ENCODE results near the gene TFEB.

The TFEB gene

DNA sequence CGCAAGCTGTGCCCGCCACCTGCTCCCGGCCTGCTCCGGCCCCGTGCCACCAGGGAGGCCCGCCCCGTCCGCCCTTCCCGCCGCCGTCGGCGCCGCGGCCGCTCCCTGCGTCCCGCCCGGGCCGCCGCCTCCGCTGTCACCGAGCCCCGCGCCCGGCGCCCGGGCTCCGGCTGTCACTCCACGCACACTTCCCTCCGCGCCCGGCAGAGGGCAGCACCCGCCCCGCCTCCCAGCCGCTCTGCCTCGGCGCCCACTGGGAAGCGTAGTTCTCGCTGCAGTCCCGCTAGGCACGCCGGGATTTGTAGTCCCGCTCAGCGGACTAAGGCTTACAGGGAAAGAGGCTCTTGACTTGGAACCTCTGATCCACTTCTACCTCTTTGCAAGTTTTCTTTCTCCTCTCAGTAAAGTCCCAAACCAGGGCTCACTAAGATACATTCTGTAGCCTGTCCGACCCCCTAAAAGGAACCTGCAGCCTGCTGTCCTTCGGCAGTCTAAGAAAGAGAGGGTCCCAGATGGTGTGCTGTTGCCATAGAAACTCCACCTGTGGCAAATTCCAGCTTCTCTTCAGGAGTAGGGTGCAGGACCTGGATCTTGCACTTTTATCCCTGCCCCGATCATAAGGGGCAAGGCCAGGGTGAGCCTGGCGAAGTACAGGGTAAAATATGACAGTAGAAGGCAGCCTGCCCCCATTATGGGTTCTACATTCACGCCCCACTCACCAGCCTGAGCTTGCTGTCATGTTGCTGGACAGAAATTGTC is at the start of gene TFEB:
TFEB (minus strand) TSS at position 182 of the 759 bp plus-strand sequence. CDS start 44,395 bp downstream, outside the sequence.
- DNase-seq (ENCODE audit: low read depth in 1 of 2, low spot score in 1 of 2) = peak; percentile 89 to 95

DNA sequence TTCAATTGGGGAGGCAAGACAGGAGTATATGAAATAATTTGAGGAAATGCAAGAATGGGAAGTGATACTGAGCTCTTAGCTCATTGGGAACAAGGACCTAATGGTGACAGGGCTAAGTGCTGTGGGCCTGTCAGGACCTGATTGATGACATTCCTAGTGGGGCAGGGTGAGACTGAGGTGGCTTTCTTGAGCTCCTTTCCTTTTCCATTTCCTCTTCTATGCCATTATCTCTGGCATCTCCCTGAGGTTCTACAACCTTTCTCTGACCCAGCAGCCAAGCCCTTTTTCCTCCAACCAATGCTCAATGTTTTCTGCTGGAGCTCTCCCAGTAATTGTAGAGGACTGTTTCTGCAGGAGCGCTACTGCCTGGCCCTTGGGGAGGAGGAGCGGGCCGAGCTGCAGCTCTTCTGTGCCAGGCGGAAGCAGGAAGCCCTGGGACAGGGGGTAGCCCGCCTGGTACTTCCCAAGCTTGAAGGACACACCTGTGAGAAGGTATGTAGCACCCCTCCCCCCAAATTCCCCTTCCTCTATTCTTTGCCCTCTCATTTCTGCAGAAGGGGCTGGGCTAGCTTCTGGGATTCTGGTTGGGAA is 49.3 kb upstream of the TFEB start:
- DNase-seq (ENCODE audit: low read depth in 1 of 2, low spot score in 1 of 2) = no peak

DNA sequence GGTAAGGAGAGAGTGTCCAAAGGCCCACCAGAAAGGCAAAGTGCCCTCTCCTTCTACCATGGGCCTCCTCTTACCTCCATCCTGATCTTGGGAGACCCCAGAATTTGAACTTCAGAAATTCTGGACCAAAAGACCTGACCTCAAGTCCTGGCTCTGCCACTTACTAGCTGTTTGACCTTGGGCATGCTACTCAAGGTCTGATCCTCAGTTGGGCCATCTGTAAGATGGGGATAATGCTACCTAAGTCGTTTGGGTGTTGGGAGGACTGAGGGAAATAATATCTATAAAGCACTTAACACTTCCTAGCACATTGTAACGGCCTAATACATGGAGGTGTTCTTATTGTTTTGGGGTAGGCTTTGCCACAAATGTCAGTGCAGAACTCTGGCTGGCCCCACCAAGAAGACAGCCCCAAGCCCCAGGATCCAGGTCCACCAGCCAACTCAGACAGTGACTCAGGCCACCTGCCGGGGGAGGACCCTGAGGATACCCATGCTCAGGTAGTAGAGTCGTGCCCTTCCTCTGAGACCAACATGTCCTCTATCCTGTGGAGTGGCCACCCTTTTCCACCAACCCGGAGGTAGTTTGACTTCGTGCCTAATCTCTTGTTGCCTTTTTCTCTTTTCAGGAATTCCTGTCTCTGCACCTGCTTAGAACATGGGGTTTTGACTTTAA is 47.8 kb upstream of the TFEB start:
- no peak for DNase-seq (ENCODE audit: low read depth in 1 of 2, low spot score in 1 of 2)

DNA sequence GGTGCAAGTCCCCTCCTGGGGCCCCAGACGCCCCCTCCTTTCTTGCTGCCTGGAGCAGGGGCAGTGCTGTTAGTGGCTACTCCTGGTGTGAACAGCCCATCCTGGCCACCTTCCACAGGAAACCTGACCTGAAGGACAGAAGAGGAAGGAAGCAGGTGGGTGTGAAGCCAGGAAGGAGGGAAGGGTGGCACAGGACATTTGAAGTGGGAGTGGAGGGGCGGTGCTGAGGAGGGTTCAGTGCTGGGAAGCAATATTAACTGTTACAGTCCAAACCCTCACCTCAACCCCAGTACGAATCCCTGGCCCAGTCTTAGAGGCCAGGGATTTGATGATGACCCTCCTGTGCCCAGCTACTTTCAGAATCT is 45.9 kb upstream of the TFEB start:
- no peak for DNase-seq (ENCODE audit: low read depth in 1 of 2, low spot score in 1 of 2)

DNA sequence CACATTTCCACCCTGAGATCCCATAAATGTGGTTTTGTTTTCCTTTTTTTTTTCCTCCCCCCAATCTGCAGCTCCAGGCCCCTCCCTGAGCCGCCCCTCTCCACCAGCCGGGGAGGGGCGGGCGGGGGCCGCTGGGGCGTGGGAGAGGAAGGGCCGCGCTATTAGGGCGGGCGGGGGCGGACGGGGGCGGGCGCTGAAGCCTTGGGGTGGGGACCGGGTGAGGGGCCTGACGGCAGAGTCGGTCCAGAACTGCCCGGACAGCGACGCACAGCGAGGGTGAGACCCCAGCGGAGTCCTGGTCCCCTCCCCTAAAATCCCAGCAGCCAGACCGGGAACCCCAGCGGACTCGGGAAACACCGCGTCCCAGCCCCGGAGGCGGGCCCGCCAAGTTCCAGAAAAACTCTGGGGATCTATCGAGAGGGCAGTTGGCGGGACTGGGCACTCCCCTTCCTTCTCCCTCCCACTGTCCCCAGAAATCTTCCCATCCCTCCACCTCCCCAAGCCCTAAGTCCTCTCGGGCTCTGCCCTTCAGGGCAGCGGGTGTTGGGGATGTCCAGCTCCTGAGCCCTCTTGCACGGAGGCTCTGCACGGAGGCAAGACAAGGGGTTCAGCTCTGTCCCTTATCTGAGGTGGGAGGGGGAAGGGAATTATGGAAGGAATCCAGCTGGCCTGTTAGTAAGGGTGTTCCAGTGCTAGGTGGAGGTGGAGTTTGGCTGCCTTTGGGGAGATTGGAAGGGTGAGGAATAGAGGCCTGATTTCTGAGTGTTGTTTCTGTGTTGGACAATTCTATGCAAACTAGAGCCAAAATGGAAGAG is 45.4 kb upstream of the TFEB start, which contains the start of gene PRICKLE4:
PRICKLE4 (plus strand) TSS at position 232 of the 815 bp plus-strand sequence. CDS start 2,692 bp downstream, outside the sequence.
- no peak for DNase-seq (ENCODE audit: low read depth in 1 of 2, low spot score in 1 of 2)

DNA sequence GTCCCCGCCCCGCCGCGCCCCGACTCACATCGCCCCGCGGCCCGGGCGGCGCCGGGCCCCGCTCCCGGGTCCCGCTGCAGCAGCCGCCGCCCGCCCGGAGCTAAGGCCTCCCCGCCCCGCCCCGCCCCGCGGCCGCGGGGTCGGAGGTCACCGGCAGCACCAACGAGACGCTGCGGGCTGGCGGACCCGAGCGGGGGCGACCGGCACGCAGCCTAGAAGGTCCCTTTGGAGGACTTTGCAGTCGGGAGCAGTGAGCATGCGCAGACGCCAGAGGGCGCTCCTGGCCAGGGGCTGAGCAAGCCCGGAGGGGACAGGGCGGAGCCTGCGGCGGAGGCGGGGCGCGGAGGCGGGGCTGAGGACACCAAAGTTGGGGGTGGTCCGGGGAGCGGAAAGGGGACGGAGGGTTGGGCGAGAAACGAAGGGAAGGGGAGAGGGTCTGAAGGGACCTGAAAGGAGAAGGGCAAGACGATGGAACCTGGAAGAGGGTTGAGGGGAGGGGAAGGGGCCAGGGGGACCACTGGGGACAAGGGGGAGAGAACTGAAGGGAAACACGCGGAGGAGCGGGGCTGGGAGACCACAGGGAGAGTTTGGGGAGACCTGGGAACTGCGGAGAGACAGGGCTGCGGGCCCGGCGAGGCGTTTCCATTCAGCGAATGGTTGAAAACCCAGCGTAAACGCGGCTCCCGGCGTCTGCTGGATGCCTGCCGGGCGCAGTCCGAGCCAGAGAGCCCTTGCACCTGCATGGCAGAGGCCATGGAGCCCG is 44.6 kb upstream of the TFEB start, which contains the start of gene FRS3:
FRS3 (minus strand) TSS at position 113 of the 763 bp plus-strand sequence. CDS start 2,913 bp downstream, outside the sequence.
- peak; percentile 99 to 100 for DNase-seq (ENCODE audit: low read depth in 1 of 2, low spot score in 1 of 2)

DNA sequence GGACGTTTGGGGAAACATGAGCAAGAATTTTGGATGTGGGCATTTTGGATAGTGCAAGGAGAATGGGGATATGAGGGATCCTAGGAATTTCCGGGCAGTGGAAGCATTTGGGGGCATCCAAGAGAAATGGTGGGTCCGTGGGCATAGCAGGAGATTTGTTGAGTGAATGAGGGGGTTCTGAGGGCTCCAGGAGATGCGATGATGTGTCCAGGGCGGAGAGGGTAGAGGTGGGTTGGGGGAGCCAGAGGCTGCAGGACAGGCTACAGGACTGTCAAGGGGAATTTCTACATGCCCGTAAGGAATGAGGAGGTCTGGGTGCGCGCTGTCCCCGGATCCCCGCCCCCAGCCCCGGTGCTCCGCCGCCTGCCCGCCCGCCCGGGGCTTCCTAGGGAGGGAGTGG is 43.9 kb upstream of the TFEB start:
- no peak for DNase-seq (ENCODE audit: low read depth in 1 of 2, low spot score in 1 of 2)

DNA sequence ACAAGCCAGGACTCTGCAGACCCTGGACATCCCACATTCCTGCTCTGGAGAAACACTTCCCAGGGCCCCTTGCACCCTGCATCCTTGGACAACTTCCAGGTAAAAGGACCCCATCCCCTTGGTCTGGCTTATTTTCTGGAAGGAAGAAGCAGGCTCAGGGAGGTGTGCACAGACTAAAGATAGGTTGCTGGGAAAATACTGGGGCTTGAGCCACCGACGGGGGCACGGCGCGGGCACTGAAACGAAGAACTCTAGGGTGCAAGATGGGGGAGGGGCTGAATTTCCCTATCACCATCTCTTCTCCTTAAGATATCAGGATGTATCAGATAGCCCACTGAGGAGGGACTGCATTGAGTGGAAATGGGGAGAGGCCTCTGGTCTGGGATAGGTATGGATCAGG is 43.5 kb upstream of the TFEB start:
- DNase-seq (ENCODE audit: low read depth in 1 of 2, low spot score in 1 of 2) = no peak

DNA sequence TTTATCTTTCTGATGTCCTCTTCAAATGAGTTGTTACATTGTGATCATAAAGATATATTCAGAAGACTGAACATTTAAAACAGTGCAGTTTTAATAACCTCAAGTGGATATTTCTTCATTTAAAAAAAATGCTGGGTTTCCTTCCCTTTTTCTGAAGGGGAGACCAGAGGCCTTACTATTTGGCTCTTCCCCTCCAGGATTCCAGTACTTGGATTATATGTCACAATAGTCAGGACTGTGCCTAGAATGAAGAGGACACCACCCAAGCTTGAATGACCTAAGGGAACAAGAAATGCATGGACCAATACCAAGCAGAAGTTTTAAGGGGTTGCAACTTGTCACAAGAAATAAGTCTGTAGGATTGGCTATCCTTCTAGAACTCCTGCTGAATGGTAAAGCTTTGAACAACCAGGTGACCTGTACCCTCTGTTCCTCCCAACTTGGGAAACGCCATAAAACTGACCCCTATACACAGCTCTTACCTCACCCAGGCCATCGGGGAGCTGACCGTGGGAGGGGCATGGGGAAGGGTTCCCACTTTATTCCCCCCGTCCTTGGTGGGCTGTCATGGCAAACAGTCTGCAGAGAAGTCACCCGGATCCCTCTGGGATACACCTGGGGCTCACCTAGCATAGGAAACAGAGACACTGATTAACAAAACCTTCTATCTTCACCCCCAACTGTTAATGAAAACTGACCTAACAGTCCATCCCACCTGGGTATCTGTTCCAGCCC is 42.3 kb upstream of the TFEB start:
- no peak for DNase-seq (ENCODE audit: low read depth in 1 of 2, low spot score in 1 of 2)

DNA sequence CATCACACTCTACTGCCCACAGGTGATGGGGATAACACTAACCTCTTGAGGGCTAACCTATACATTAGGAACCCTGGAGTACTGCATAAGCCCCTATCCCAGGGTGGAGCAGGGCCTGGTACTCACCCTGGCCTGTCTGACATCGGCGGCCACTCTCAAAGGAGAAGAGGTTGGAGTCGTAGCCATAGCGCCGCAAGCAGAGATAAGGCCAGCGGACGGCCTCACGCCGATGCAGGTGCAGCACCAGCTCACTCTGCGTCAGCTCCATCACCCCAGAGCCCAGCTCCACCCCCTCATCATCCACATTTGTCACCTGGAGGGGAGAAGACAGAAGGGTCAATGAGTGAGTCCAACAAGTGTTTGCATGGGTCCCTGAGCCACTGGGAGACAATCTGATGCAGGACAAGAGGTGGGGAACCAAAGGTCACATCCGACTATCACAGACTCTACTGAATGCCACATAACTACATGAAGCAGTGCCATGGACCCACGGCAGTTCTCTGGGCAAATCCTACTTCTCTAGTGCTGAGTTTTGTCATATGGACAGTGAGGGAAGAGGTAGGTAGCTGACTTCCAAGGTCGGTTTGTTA is 40.0 kb upstream of the TFEB start:
- no peak for DNase-seq (ENCODE audit: low read depth in 1 of 2, low spot score in 1 of 2)

DNA sequence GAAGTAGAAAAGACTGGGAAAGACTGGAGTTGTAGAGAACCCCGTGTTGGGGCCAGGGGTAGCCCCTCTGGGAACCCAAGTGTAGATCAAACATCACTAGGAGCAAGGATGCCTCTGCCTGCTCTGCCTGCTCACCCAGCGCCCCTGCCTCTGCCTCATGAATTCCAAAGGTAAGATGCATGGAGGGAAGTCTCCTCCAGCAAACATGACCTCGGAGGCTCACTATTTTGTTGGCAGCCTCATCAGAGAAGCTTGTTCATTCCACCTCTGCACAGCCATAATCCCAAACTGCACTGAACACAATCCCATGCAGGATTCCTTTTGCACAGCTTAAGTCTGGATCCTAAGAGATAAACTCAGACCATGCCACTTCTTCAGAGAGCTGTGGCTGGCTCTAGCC is 39.4 kb upstream of the TFEB start:
- no peak for DNase-seq (ENCODE audit: low read depth in 1 of 2, low spot score in 1 of 2)

DNA sequence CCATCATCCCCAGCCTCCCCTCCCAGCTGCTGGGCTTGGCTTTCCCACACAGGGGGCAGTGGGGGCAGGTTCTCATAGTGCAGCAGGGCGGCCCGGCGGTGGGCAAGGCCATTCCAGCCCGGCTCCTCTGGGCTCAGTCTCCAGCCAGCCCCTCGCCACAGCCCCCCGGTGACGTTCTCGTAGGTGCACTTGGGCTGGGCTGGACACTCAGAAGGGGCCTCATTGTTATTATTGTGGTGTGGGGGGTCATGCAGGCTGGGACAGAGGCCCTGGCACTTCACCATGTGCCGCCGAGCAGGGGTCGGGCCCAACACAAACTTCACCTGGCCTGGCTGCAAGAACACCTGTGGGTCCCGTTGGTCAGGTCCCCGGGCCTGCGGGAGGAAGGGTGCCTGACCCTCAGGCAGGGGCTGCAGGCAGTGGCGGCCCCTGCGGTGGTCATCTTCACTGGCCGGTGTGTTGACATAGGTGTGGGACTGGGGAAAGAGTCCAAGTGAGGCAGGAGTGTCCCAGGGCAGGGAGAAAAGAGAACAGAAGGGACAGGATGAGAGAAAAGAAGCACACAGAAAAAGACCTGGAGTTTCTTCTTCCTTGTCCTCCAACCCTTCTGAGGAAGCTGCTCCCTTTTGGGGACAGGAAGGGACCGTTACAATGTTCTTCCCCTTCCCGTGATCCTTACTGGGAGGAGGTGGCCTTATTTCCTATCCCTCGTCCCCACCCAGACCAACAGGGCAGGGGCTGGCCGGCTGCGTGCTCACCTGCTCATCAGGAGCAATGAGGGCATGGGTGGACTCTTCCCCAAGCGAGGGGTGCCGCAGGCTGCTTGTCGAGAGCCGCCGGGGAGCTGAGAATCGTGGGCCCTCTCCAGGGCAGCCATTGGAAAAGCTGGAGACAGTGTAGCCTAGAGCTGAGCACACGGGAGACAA is 35.9 kb upstream of the TFEB start:
- no peak for DNase-seq (ENCODE audit: low read depth in 1 of 2, low spot score in 1 of 2)

DNA sequence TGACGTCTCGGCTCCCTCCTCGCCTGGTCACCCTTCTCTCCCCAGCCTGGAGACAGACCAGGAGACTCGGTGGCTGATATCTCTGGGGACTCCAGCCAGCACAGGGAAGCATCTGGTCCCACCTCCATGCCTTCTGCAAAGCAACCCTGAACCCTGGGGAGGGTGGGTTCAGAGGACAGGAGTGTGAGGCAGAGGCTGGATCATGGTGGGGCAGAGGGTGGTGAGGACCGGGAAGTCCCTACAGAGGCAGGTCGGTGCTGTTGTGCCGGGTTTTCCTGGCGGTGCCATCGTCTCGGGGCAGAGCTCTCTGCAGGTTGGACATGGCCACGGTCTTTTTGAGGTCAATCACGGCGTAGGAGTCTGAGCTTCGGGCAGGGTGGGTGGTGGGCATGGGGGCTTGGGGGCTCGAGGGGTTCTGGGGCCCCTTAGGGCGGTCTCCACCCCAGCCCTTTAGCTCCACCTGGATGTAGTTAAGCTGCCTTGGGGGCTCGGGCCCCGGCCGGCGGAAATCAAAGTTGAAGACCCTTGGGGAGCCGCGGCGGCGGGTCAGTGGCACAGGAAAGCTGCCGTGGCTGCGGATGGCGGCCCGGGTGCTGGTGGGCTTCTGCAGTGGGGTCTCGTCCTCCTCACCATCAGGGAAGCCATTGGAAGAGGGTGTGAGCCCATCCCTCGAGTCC is 35.1 kb upstream of the TFEB start:
- no peak for DNase-seq (ENCODE audit: low read depth in 1 of 2, low spot score in 1 of 2)

DNA sequence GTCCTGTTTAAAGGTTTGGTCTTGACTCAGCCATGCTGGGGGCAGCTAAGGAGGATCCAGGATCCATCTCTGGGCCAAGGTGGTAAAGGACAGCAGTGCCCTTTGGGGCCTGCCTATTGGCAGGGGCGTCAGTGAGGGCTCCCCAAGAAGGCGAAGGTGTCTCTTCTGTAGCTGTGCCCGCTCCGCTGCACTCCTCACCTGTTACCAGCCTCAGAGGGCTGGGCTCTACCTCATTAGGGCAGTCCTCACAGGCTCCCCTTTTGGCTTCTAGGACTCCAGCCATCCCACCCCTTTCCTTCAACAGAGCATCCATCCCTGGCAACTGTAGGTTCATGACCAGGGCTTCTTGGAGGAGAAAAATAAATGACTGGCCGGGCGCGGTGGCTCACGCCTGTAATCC is 34.0 kb upstream of the TFEB start:
- no peak for DNase-seq (ENCODE audit: low read depth in 1 of 2, low spot score in 1 of 2)

DNA sequence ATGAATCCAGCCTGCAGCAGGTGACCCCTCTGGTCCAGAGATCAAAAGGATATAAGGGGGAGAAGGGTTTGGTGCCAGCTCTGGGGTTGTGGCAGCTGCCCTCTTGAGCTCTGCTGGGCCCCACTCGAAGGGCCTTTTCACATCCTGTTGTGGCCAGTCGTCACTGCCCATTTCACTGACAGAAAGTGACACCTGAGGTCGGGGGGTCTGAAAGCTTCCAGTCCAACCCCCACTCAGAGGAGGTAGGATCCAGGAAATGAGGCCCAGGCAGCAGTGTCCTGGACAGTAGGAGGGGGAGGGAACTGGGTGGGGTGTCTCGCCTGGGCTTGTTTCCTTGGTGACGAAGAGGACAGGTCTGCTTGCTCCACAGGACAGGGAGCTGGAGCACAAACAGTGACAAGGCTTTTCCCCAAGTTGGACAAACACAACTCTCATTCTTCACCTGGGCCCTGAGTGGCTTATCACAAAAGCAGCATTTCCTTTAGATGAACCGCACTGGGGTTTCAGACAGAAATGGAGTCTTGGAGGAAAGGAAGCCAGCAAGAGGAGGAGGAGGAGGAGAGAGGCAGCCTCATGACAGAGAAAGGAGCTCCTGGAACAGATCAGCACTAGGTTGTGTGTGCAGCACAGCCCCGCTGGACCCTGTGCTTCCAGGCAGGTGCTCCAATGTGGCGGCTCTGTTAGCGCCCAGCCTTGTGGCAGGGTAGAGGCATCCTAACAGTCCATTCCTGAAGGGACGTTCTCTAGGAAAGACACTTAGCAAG is 33.3 kb upstream of the TFEB start:
- no peak for DNase-seq (ENCODE audit: low read depth in 1 of 2, low spot score in 1 of 2)

DNA sequence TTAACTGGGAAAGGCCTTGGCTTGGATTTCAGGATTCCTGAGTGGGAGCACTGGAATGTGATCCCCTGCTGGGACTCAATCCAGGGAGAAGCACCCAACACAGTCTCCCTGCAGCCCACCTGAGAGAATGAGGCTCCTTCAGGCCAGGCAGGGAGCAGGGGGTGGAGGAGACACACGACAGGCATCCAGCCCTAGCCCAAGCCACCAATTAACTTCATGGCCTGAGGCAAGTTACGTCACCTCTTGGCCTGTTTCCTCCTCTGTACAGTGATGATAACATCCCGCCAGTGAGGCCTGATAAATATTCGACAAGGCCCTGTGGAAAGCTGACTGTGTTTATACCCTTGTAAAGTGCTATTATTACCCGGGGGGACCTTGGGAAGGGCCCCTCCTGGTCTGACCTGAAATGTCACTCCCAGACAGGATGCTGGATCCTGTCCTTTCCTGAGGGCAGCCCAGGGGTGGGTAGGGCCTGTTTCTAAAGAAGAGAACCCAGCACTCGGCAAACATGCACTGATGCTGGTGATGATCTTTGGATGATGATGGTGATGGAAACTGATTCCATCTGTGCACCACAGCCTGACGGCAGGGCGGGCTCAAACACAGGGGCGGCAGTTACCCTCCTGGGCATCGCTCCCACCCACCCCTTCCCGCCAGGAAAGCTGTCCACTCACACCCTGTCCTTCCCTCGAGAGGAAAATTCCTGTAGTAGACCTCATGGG is 31.9 kb upstream of the TFEB start:
- DNase-seq (ENCODE audit: low read depth in 1 of 2, low spot score in 1 of 2) = no peak

All from stimulated activated CD4-positive, alpha-beta T cell treated with anti-CD3 and anti-CD28 coated beads, Interleukin-15, amount 100 ng/mL, for 1 hour (primary cell).